ENCODE results near the gene TNPO1.

GRCh38 chr5:72852356-72852755, 35.9 kb downstream of the TNPO1 start:
- TF ChIP-seq, protein P1, sequence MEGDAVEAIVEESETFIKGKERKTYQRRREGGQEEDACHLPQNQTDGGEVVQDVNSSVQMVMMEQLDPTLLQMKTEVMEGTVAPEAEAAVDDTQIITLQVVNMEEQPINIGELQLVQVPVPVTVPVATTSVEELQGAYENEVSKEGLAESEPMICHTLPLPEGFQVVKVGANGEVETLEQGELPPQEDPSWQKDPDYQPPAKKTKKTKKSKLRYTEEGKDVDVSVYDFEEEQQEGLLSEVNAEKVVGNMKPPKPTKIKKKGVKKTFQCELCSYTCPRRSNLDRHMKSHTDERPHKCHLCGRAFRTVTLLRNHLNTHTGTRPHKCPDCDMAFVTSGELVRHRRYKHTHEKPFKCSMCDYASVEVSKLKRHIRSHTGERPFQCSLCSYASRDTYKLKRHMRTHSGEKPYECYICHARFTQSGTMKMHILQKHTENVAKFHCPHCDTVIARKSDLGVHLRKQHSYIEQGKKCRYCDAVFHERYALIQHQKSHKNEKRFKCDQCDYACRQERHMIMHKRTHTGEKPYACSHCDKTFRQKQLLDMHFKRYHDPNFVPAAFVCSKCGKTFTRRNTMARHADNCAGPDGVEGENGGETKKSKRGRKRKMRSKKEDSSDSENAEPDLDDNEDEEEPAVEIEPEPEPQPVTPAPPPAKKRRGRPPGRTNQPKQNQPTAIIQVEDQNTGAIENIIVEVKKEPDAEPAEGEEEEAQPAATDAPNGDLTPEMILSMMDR (IDR thresholded peaks at IDR 0.05; ENCODE audit: low read depth, low read length, missing input control), result no peak
- no peak for TF ChIP-seq SP1 (IDR thresholded peaks at IDR 0.05)
- TF ChIP-seq TAF1 (conservative IDR thresholded peaks at IDR 0.05), result no peak
- TF ChIP-seq GABPA (IDR thresholded peaks at IDR 0.05 in 1 of 2, conservative IDR thresholded peaks at IDR 0.05 in 1 of 2), result no peak
- TF ChIP-seq REST (IDR thresholded peaks at IDR 0.05), result no peak
- no peak for TF ChIP-seq RAD21 (IDR thresholded peaks at IDR 0.05)
- TF ChIP-seq HNF4A (conservative IDR thresholded peaks at IDR 0.05), result no peak
- TF ChIP-seq, protein P2, sequence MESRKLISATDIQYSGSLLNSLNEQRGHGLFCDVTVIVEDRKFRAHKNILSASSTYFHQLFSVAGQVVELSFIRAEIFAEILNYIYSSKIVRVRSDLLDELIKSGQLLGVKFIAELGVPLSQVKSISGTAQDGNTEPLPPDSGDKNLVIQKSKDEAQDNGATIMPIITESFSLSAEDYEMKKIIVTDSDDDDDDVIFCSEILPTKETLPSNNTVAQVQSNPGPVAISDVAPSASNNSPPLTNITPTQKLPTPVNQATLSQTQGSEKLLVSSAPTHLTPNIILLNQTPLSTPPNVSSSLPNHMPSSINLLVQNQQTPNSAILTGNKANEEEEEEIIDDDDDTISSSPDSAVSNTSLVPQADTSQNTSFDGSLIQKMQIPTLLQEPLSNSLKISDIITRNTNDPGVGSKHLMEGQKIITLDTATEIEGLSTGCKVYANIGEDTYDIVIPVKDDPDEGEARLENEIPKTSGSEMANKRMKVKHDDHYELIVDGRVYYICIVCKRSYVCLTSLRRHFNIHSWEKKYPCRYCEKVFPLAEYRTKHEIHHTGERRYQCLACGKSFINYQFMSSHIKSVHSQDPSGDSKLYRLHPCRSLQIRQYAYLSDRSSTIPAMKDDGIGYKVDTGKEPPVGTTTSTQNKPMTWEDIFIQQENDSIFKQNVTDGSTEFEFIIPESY (IDR thresholded peaks at IDR 0.05), result no peak
